Measurements from ENCODE around the gene OVAAL.
A peak's percentile ranks its signal among the peaks of the same experiment; 100 is the strongest.

The OVAAL gene

DNA sequence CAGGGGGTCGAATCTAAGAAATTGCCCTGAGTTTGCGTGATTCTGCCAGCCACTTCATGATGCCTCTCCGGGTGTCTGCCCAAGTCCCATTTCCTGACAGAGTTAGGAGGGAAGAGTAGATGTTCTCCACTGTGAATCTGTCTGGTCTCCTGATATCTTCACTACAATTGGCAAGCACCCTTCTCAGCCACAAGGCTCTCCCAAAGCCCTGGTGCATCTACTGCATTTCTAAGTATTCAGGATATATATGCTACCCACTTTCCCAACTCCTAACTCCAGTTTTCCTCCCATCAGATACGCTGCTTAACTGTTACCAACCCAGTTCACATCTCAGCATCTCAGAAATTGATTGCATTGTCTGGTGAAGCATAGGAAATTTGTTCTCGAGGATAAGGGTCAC, 25.9 kb upstream of the OVAAL start:
- Histone ChIP-seq H3K27me3 (ENCODE audit: insufficient read depth, poor library complexity, severe bottlenecking) (no peaks in the 10 kb centered on the region), H3K4me3 (ENCODE audit: severe bottlenecking) (no peak overlapping the region), H3K4me1 (ENCODE audit: insufficient read depth, poor library complexity, severe bottlenecking) (peaks cover 22% of the 10 kb centered on the region), H3K9me3 (ENCODE audit: severe bottlenecking) (no peaks in the 10 kb centered on the region), H3K27ac (ENCODE audit: poor library complexity, severe bottlenecking) (no peak overlapping the region), H3K36me3 (ENCODE audit: low read depth) (no peaks in the 10 kb centered on the region)
- ATAC-seq (ENCODE audit: low read depth), result no peak
- TF ChIP-seq, protein P1, sequence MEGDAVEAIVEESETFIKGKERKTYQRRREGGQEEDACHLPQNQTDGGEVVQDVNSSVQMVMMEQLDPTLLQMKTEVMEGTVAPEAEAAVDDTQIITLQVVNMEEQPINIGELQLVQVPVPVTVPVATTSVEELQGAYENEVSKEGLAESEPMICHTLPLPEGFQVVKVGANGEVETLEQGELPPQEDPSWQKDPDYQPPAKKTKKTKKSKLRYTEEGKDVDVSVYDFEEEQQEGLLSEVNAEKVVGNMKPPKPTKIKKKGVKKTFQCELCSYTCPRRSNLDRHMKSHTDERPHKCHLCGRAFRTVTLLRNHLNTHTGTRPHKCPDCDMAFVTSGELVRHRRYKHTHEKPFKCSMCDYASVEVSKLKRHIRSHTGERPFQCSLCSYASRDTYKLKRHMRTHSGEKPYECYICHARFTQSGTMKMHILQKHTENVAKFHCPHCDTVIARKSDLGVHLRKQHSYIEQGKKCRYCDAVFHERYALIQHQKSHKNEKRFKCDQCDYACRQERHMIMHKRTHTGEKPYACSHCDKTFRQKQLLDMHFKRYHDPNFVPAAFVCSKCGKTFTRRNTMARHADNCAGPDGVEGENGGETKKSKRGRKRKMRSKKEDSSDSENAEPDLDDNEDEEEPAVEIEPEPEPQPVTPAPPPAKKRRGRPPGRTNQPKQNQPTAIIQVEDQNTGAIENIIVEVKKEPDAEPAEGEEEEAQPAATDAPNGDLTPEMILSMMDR (IDR thresholded peaks at IDR 0.05; ENCODE audit: poor library complexity, severe bottlenecking), result no peak
- DNase-seq (ENCODE audit: low spot score), result no peak

DNA sequence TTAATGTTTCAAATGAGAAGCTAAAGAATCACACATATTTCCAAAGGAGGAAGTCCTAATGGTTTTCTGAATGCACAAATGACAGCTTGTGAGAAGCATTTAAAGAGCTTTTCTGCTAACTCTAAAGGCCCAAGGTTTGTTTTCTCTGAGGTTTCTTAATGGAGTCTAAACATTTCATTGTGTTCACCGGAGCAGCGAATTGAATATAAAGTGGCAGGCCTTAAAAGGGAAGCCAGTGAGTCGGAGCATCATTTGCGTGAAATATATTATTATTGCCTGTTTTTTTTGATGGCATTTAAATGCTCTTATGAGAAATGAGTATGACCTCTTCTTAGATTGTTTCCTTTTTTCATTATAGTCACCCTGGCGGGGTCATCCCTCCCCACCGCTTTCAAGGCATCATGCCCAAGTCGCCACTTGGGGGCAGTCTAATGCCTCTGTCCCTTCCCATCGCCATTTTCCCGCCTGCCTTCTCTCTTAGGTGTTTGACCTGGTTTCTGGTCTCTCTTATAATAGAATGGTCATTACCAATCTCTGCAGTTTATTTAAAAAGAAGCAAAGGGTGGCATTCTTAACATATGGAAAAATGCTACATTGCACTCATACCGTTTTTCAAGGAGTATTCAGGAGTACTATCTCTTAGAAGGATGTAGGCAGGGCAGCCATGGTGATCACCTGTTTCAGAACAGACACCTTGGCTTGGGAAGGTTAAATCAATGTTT, 25.3 kb upstream of the OVAAL start:
- ATAC-seq (ENCODE audit: low read depth), result no peak
- Histone ChIP-seq H3K4me3 (ENCODE audit: severe bottlenecking) (no peak overlapping the region), H3K36me3 (ENCODE audit: low read depth) (no peaks in the 10 kb centered on the region), H3K4me1 (ENCODE audit: insufficient read depth, poor library complexity, severe bottlenecking) (peaks cover 22% of the 10 kb centered on the region), H3K27me3 (ENCODE audit: insufficient read depth, poor library complexity, severe bottlenecking) (no peaks in the 10 kb centered on the region), H3K27ac (ENCODE audit: poor library complexity, severe bottlenecking) (no peak overlapping the region), H3K9me3 (ENCODE audit: severe bottlenecking) (no peaks in the 10 kb centered on the region)
- TF ChIP-seq, protein P1 (IDR thresholded peaks at IDR 0.05; ENCODE audit: poor library complexity, severe bottlenecking), result peak; percentile 73
- no peak for DNase-seq (ENCODE audit: low spot score)

GRCh38 chr1:180534214-180534613, 24.6 kb upstream of the OVAAL start:
- Histone ChIP-seq H3K27me3 (ENCODE audit: insufficient read depth, poor library complexity, severe bottlenecking) (no peaks in the 10 kb centered on the region), H3K36me3 (ENCODE audit: low read depth) (no peaks in the 10 kb centered on the region), H3K27ac (ENCODE audit: poor library complexity, severe bottlenecking) (no peak overlapping the region), H3K9me3 (ENCODE audit: severe bottlenecking) (no peaks in the 10 kb centered on the region), H3K4me3 (ENCODE audit: severe bottlenecking) (no peak overlapping the region), H3K4me1 (ENCODE audit: insufficient read depth, poor library complexity, severe bottlenecking) (peaks cover 15% of the 10 kb centered on the region)
- TF ChIP-seq, protein P1 (IDR thresholded peaks at IDR 0.05; ENCODE audit: poor library complexity, severe bottlenecking), result no peak
- no peak for DNase-seq (ENCODE audit: low spot score)
- ATAC-seq (ENCODE audit: low read depth), result no peak

GRCh38 chr1:180535418-180535999, 23.3 kb upstream of the OVAAL start:
- Histone ChIP-seq H3K27me3 (ENCODE audit: insufficient read depth, poor library complexity, severe bottlenecking) (no peaks in the 10 kb centered on the region), H3K4me1 (ENCODE audit: insufficient read depth, poor library complexity, severe bottlenecking) (peaks cover 4% of the 10 kb centered on the region), H3K27ac (ENCODE audit: poor library complexity, severe bottlenecking) (no peak overlapping the region), H3K4me3 (ENCODE audit: severe bottlenecking) (no peak overlapping the region), H3K36me3 (ENCODE audit: low read depth) (no peaks in the 10 kb centered on the region), H3K9me3 (ENCODE audit: severe bottlenecking) (no peaks in the 10 kb centered on the region)
- no peak for DNase-seq (ENCODE audit: low spot score)
- ATAC-seq (ENCODE audit: low read depth), result no peak
- TF ChIP-seq, protein P1 (IDR thresholded peaks at IDR 0.05; ENCODE audit: poor library complexity, severe bottlenecking), result no peak

DNA sequence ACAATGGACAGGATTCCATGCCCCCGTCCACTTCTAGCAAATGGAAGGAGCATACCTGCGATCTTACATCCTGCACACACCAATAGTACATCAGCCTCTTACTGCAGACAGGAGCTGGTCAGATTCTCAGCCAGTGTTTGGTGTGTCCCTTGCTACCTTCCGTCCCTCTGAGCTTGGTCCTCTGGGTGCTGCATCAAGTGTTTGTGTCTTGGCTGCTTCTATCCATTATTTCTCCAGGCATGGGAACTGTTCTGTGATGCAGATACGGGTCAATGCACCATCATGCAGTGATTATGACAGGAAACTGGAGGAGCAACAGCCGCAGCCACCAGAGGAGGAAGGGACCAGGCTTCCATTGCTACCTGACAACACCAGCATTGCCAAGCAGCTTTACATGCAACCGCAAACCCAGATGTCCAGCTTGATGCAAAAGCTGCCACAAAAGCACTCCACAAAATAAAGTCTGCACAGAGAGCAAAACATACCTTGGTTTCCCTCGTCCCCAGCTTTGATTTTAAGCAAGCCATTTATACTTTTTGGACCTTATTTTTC, 21.9 kb upstream of the OVAAL start:
- Histone ChIP-seq H3K4me3 (ENCODE audit: severe bottlenecking) (no peak overlapping the region), H3K27me3 (ENCODE audit: insufficient read depth, poor library complexity, severe bottlenecking) (no peaks in the 10 kb centered on the region), H3K9me3 (ENCODE audit: severe bottlenecking) (no peaks in the 10 kb centered on the region), H3K27ac (ENCODE audit: poor library complexity, severe bottlenecking) (no peak overlapping the region), H3K36me3 (ENCODE audit: low read depth) (no peaks in the 10 kb centered on the region), H3K4me1 (ENCODE audit: insufficient read depth, poor library complexity, severe bottlenecking) (no peaks in the 10 kb centered on the region)
- DNase-seq (ENCODE audit: low spot score) (no peak), ATAC-seq (ENCODE audit: low read depth) (no peak)
- TF ChIP-seq, protein P1 (IDR thresholded peaks at IDR 0.05; ENCODE audit: poor library complexity, severe bottlenecking), result no peak

Data from RWPE2 (cell line).